GM12878 (cell line): ENCODE results near the gene CNPY2. TPM values are rescaled to one million over a fixed set of nuclear protein-coding genes. Genes with fewer than 3 reads are reported as not detected.

Experiments used
- ATF2 ChIP-seq: IDR thresholded peaks from 2 replicates; pipeline ENCODE4 v1.6.1; 2012; ENCODE audit warnings: low read length, inconsistent platforms
- ATF3 ChIP-seq: IDR thresholded peaks from 2 replicates; pipeline ENCODE4 v1.6.1; 2011; ENCODE audit warnings: low read depth, mild to moderate bottlenecking, low read length, moderate library complexity, borderline replicate concordance; ENCODE audit errors: extremely low read depth
- BCL11A ChIP-seq: IDR thresholded peaks from 2 replicates; pipeline ENCODE4 v1.6.1; 2011; ENCODE audit warnings: low read depth, low read length
- BMI1 ChIP-seq: fragments of 450-650 bp; IDR thresholded peaks from 2 replicates; pipeline ENCODE4 v1.6.1; 2016; ENCODE audit warnings: mild to moderate bottlenecking, moderate library complexity, borderline replicate concordance
- CBX3 ChIP-seq: fragments of 200-600 bp; sonication (generic); IDR thresholded peaks from 2 replicates; pipeline ENCODE4 v1.6.1; 2016; ENCODE audit warnings: low read depth, borderline replicate concordance
- CTCF ChIP-seq, 3 experiments: IDR thresholded peaks in 2 of 3; conservative IDR thresholded peaks in 1 of 3; 2 replicates each; pipeline ENCODE4 v1.5.1; 2011; ENCODE audit warnings: low read depth in 3 of 3, low read length in 3 of 3, mild to moderate bottlenecking in 3 of 3, control low read depth in 2 of 3, moderate library complexity in 2 of 3, inconsistent platforms in 1 of 3, mixed read lengths in 1 of 3; ENCODE audit not compliant: control insufficient read depth in 2 of 3, insufficient read depth in 1 of 3; ENCODE audit errors: extremely low read depth in 1 of 3
- CUX1 ChIP-seq: IDR thresholded peaks from 2 replicates; pipeline ENCODE4 v1.6.1; 2012; ENCODE audit warnings: improper control_type of control experiment, low read depth, low read length; ENCODE audit not compliant: insufficient replicate concordance
- E4F1 ChIP-seq: fragments of 450-650 bp; IDR thresholded peaks from 2 replicates; pipeline ENCODE4 v1.6.1; 2018; ENCODE audit warnings: borderline replicate concordance, mild to moderate bottlenecking; ENCODE audit not compliant: partially characterized antibody
- HDGF ChIP-seq: fragments of 450-650 bp; IDR thresholded peaks from 2 replicates; pipeline ENCODE4 v1.6.1; 2016; ENCODE audit warnings: antibody characterized with exemption
- IRF4 ChIP-seq: IDR thresholded peaks from 2 replicates; pipeline ENCODE4 v1.6.1; 2011; ENCODE audit warnings: low read depth, low read length
- PAX8 ChIP-seq: fragments of 450-650 bp; IDR thresholded peaks from 2 replicates; pipeline ENCODE4 v1.6.1; 2017; ENCODE audit warnings: mild to moderate bottlenecking, moderate library complexity
- POU2F2 ChIP-seq: IDR thresholded peaks from 3 replicates; pipeline ENCODE4 v1.6.1; 2011; ENCODE audit warnings: low read depth, mild to moderate bottlenecking, low read length, borderline replicate concordance
- RBBP5 ChIP-seq: fragments of 200-600 bp; sonication (generic); conservative IDR thresholded peaks from 2 replicates; pipeline ENCODE4 v1.6.1; 2016
- RELA ChIP-seq: fragments of 450-650 bp; IDR thresholded peaks from 2 replicates; pipeline ENCODE4 v1.8.0; 2014; ENCODE audit warnings: borderline replicate concordance; ENCODE audit not compliant: partially characterized antibody
- SUPT20H ChIP-seq: IDR thresholded peaks from 2 replicates; pipeline ENCODE4 v1.6.1; 2011; ENCODE audit warnings: low read depth, mild to moderate bottlenecking, low read length, moderate library complexity, borderline replicate concordance; ENCODE audit not compliant: control insufficient read depth
- TCF12 ChIP-seq: IDR thresholded peaks from 2 replicates; pipeline ENCODE4 v1.6.1; 2011; ENCODE audit warnings: low read depth, mild to moderate bottlenecking, low read length
- polyA plus RNA-seq, 11 experiments: library from polyadenylated mRNA; depleted of rRNA in 4 of 11; unstranded in 6 of 11; stranded (reverse) in 5 of 11; fragments of >200 nt; fragmentation: Nextera tagmentation in 4 of 11; fragmentation: Illumina TruSeq in 1 of 11; extraction: Ambion mirVana in 4 of 11; extraction: Trizol in 1 of 11; gene quantifications; 1 replicate in 1 of 11; 2 replicates in 10 of 11; pipeline versions ENCODE4 v1.2.1 to v1.2.3, GENCODE V29; 2011 to 2016; ENCODE audit warnings: inconsistent platforms in 2 of 11, missing spikeins in 2 of 11, low read depth in 1 of 11
- total RNA-seq, 4 experiments: library from RNA; depleted of rRNA in 3 of 4; stranded (reverse); fragments of >200 nt in 3 of 4; fragmentation: Illumina TruSeq in 1 of 4; extraction: Trizol in 1 of 4; gene quantifications; 2 replicates each; pipeline versions ENCODE4 v1.2.1 to v1.2.3, GENCODE V29; 2013 to 2021

Gene CNPY2
- total and polyA plus RNA-seq, 10 of the 15 experiments (the other 5 are each of a cell fraction or from before 2014, with no cell fraction given), result 25.0 to 276 (median 87.8) TPM

GRCh38 chr12:56299853-56300643 lies 15.7 kb downstream of the CNPY2 start, which contains the start of gene CS (continued):
- TF ChIP-seq IRF4, result no peak
- no peak for TF ChIP-seq POU2F2
- TF ChIP-seq TCF12, result 0 out of 2 replicates have a peak, but pooled peaks have one; percentile 9
- peak; percentile 65 for TF ChIP-seq RELA
- TF ChIP-seq CTCF (IDR thresholded peaks at IDR 0.05 in 2 of 3, conservative IDR thresholded peaks at IDR 0.05 in 1 of 3; ENCODE audit: control insufficient read depth in 2 of 3, extremely low read depth in 1 of 3, insufficient read depth in 1 of 3, low read depth in 3 of 3, low read length in 3 of 3), result no peak
- no peak for TF ChIP-seq CBX3
- TF ChIP-seq BCL11A, result no peak
- TF ChIP-seq RBBP5, result no peak
- TF ChIP-seq HDGF, result peak; percentile 41; the same call in 1 of the 2 replicates
- TF ChIP-seq ATF2, result no peak
- TF ChIP-seq SUPT20H, result no peak
- TF ChIP-seq BMI1, result no peak
- TF ChIP-seq E4F1, result no peak
- no peak for TF ChIP-seq CUX1
- TF ChIP-seq PAX8, result no peak
- no peak for TF ChIP-seq ATF3
